ENCODE measurements around the gene LCE1E.

The LCE1E gene

GRCh38 chr1:152811671-152812070, 25.6 kb downstream of the LCE1E start, which contains the start of gene LCE1B:
TSS of gene LCE1B (plus strand) at chr1:152811971. CDS start at chr1:152812447, 476 bp downstream.
- no peaks in the 10 kb centered on the region for H3K27me3 ChIP-seq (ENCODE audit: low read depth)
- H3K36me3 ChIP-seq (replicated peaks), result no peaks in the 10 kb centered on the region
- no peak for DNase-seq (ENCODE audit: low spot score in 2 of 2)
- in situ Hi-C loops (cut with MboI; ENCODE audit: low sequenced_read_pairs), result no loop called here
- H3K4me3 ChIP-seq, result no peak within 1 kb of the TSS
- H3K9me3 ChIP-seq, result no peaks in the 10 kb centered on the region
- no peaks in the 10 kb centered on the region for H3K4me1 ChIP-seq

DNA sequence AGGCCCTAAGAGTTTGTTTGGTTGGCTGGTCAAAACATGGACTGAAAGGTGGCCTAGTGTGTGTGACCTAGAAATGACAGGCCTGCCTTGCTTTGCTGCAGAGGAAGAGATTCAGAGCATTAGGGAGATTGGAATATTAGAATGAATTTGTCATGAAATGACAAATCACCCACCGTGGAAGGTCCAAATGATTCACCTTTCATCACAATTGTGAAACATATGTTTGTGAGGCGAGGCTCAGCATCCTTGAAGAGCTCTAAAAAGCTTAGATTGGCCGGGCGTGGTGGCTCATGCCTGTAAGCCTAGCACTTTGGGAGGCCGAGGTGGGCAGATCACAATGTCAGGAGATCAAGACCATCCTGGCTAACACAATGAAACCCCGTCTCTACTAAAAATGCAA, 31.3 kb downstream of the LCE1E start:
- DNase-seq (ENCODE audit: low spot score in 2 of 2), result no peak
- in situ Hi-C loops (cut with MboI; ENCODE audit: low sequenced_read_pairs), result no loop called here
- H3K36me3 ChIP-seq (replicated peaks), result no peaks in the 10 kb centered on the region
- no peaks in the 10 kb centered on the region for H3K9me3 ChIP-seq
- no peaks in the 10 kb centered on the region for H3K4me1 ChIP-seq
- no peak overlapping the region for H3K4me3 ChIP-seq
- no peaks in the 10 kb centered on the region for H3K27me3 ChIP-seq (ENCODE audit: low read depth)

- in situ Hi-C loops (cut with MboI; ENCODE audit: low sequenced_read_pairs), result no loop called here
- DNase-seq (ENCODE audit: low spot score in 2 of 2), result no peak
- H3K27me3 ChIP-seq (ENCODE audit: low read depth), result no peaks in the 10 kb centered on the region
- H3K9me3 ChIP-seq, result no peaks in the 10 kb centered on the region
- no peak overlapping the region for H3K4me3 ChIP-seq
- no peaks in the 10 kb centered on the region for H3K4me1 ChIP-seq
- no peaks in the 10 kb centered on the region for H3K36me3 ChIP-seq (replicated peaks)
Observed at GRCh38 chr1:152823294-152823693, 37.2 kb downstream of the LCE1E start.

DNA sequence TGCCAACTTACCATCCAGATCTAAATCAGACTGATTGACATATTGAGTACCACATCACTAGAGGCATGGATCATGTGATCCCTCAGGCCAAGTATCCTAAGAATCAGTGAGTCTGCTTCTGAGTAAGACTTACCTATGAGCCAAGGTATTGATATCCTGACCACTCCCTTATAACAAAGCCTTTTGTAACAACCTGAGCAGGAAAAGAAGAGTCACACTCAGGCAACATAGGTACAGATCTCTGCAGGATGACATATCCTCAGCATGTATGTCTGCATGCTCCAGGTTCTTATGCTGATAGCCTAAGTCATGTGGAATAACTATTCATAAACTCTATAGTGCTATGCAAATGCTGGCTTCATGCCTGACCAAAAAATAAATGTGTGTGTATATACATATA, 38.9 kb downstream of the LCE1E start:
- in situ Hi-C loops (cut with MboI; ENCODE audit: low sequenced_read_pairs), result no loop called here

DNA sequence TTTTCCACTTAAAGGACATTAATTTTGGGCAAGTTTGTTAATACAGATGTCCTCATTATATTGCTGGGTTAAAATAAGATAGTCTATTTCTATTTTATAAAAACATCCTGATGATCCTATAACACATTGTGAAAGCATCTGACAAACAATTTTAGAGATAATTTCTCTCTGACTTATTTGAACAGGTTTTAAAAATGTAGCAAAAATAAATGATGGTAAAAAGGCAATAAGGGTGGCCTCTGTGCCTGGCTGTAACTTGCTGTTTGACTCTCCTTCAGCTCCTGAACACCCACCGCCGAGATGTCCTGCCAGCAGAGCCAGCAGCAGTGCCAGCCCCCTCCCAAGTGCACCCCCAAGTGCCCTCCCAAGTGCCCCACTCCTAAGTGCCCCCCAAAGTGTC, 41.1 kb downstream of the LCE1E start, which contains the start of gene LCE1A:
Gene LCE1A, plus strand, starts transcription at position 301 of the 400 bp plus-strand sequence. Its CDS starts 0 bp downstream, at position 301.
- no peaks in the 10 kb centered on the region for H3K9me3 ChIP-seq
- H3K4me1 ChIP-seq, result no peaks in the 10 kb centered on the region
- DNase-seq (ENCODE audit: low spot score in 2 of 2), result no peak
- in situ Hi-C loops (cut with MboI; ENCODE audit: low sequenced_read_pairs), result no loop called here
- H3K27me3 ChIP-seq (ENCODE audit: low read depth), result no peaks in the 10 kb centered on the region
- H3K4me3 ChIP-seq, result no peak within 1 kb of the TSS
- no peaks in the 10 kb centered on the region for H3K36me3 ChIP-seq (replicated peaks)

More for the DNA sequence above, 38.9 kb downstream of the LCE1E start:
- H3K36me3 ChIP-seq (replicated peaks), result no peaks in the 10 kb centered on the region
- H3K27me3 ChIP-seq (ENCODE audit: low read depth), result no peaks in the 10 kb centered on the region
- H3K4me3 ChIP-seq, result no peak overlapping the region
- H3K9me3 ChIP-seq, result no peaks in the 10 kb centered on the region
- DNase-seq (ENCODE audit: low spot score in 2 of 2), result no peak
- H3K4me1 ChIP-seq, result no peaks in the 10 kb centered on the region

- Histone ChIP-seq H3K9me3 (no peaks in the 10 kb centered on the region), H3K36me3 (replicated peaks) (no peaks in the 10 kb centered on the region), H3K4me3 (no peak overlapping the region), H3K4me1 (no peaks in the 10 kb centered on the region), H3K27me3 (ENCODE audit: low read depth) (no peaks in the 10 kb centered on the region; the same call in 1 of the 2 replicates)
- no peak for DNase-seq (ENCODE audit: low spot score in 2 of 2)
- in situ Hi-C loops (cut with MboI; ENCODE audit: low sequenced_read_pairs), result no loop called here
Observed at GRCh38 chr1:152836870-152837269, 50.8 kb downstream of the LCE1E start.
